HL-60/S4 treated with retinoic acid at 250 ng/mL for 4 days and 3 days (cell line): ENCODE measurements around the gene ABCD3.
"Not testable (repeated sequence)": the region's sequence is repeated elsewhere in the genome, so short reads cannot be mapped to it uniquely, and the experiment has no call there.

ENCODE experiments used
- in situ Hi-C: fragments of 300-500 bp; cut with MboI; formaldehyde crosslinking; loops from 2 replicates; pipeline ENCODE4 v1.7.0; 2022; ENCODE audit warnings: low sequenced_read_pairs

The ABCD3 gene

GRCh38 chr1:94543893-94544635, 125.9 kb downstream of the ABCD3 start:
- in situ Hi-C loops: no loop called here

GRCh38 chr1:94544706-94545490, 126.7 kb downstream of the ABCD3 start:
- in situ Hi-C loops: no loop called here

- in situ Hi-C loops: no loop called here
These were observed 131.5 kb downstream of the ABCD3 start for GRCh38 chr1:94549706-94550105.

GRCh38 chr1:94550396-94550795, 132.2 kb downstream of the ABCD3 start:
- in situ Hi-C loops: no loop called here

- in situ Hi-C loops: no loop called here
These were observed 132.6 kb downstream of the ABCD3 start for GRCh38 chr1:94550800-94551241.

- in situ Hi-C loops: no loop called here
These were observed 133.3 kb downstream of the ABCD3 start for GRCh38 chr1:94551449-94551848.

- in situ Hi-C loops: no loop called here
These were observed 133.9 kb downstream of the ABCD3 start for GRCh38 chr1:94552071-94552586.

GRCh38 chr1:94553323-94553730, 135.1 kb downstream of the ABCD3 start:
- in situ Hi-C loops: no loop called here

GRCh38 chr1:94553931-94554330, 135.7 kb downstream of the ABCD3 start:
- in situ Hi-C loops: no loop called here

GRCh38 chr1:94554580-94554979, 136.4 kb downstream of the ABCD3 start:
- in situ Hi-C loops: no loop called here

- in situ Hi-C loops: no loop called here
These were observed 136.9 kb downstream of the ABCD3 start for GRCh38 chr1:94555091-94555490.

- in situ Hi-C loops: no loop called here
These were observed 141.7 kb downstream of the ABCD3 start for GRCh38 chr1:94559921-94560320.

GRCh38 chr1:94560333-94560732, 142.1 kb downstream of the ABCD3 start:
- in situ Hi-C loops: no loop called here

- in situ Hi-C loops: no loop called here
These were observed 144.5 kb downstream of the ABCD3 start for GRCh38 chr1:94562519-94563260.

- in situ Hi-C loops: no loop called here
These were observed 147.7 kb downstream of the ABCD3 start for GRCh38 chr1:94565901-94566300.

GRCh38 chr1:94566436-94566835, 148.2 kb downstream of the ABCD3 start:
- in situ Hi-C loops: not testable (repeated sequence)

GRCh38 chr1:94567975-94568607, 149.9 kb downstream of the ABCD3 start:
- in situ Hi-C loops: not testable (repeated sequence)
